Tibial nerve (tissue), 4 donors: ENCODE data around the gene OR13A1. TPM values are rescaled to one million over a fixed set of nuclear protein-coding genes. Genes with fewer than 3 reads are reported as not detected.
A peak's percentile ranks its signal among the peaks of the same experiment; 100 is the strongest.
"Not testable (repeated sequence)": the region's sequence is repeated elsewhere in the genome, so short reads cannot be mapped to it uniquely, and the experiment has no call there.

ENCODE experiments used
- DNase-seq, 2 donors: peaks; one replicate each; pipeline ENCODE4 v3.0.0-alpha.2; 2019; ENCODE audit warnings: low spot score in 2 of 2
- H3K27ac ChIP-seq, 4 donors: fragments of 200-600 bp; sonication (generic) in 3 of 4; one replicate each; pipeline ENCODE4 v1.5.1; 2017 to 2019; ENCODE audit warnings: mild to moderate bottlenecking in 1 of 4
- H3K27me3 ChIP-seq, 2 donors: fragments of 200-600 bp; sonication (generic) in 1 of 2; one replicate each; pipeline versions ENCODE4 v1.5.1 to v1.6.0; 2017 to 2019
- H3K36me3 ChIP-seq, 3 donors: fragments of 200-600 bp; sonication (generic); one replicate each; pipeline ENCODE4 v1.5.1; 2018 to 2019
- H3K4me1 ChIP-seq, 4 donors: fragments of 200-600 bp; sonication (generic) in 3 of 4; one replicate each; pipeline ENCODE4 v1.5.1; 2017 to 2019
- H3K4me3 ChIP-seq, 4 donors: fragments of 200-600 bp; sonication (generic) in 3 of 4; one replicate each; pipeline ENCODE4 v1.5.1; 2017 to 2019; ENCODE audit warnings: mild to moderate bottlenecking in 1 of 4, moderate library complexity in 1 of 4
- H3K9me3 ChIP-seq, 4 donors: fragments of 200-600 bp; sonication (generic) in 3 of 4; one replicate each; pipeline ENCODE4 v1.5.1; 2017 to 2019
- EP300 ChIP-seq, 2 donors: sonication (generic); formaldehyde crosslinking; IDR thresholded peaks; one replicate each; pipeline ENCODE4 v1.6.1; 2017; ENCODE audit warnings: antibody characterized with exemption in 2 of 2, mild to moderate bottlenecking in 1 of 2
- POLR2A ChIP-seq, 2 donors: fragments of 450-650 bp; IDR thresholded peaks; one replicate each; pipeline ENCODE4 v1.6.1; 2017; ENCODE audit warnings: antibody characterized with exemption in 2 of 2, mild to moderate bottlenecking in 2 of 2, moderate library complexity in 2 of 2
- WGBS, 2 donors: methylation state at CpG; one replicate each; pipeline ENCODE4 v1.1.5; 2018; 5-methylcytosine and 5-hydroxymethylcytosine counted together
- total RNA-seq, 4 donors: library from RNA; depleted of rRNA; stranded (reverse); fragments of >200 nt; gene quantifications; one replicate each; pipeline ENCODE4 v1.1.0, GENCODE V29; 2016
- TF ChIP-seq, protein P1 (sequence below), 5 experiments: fragments of 200-600 bp in 3 of 5; fragments of 450-650 bp in 2 of 5; sonication (generic) in 3 of 5; IDR thresholded peaks; one replicate each; pipeline ENCODE4 v1.5.1; 2016 to 2019; ENCODE audit warnings: antibody characterized with exemption in 5 of 5, mild to moderate bottlenecking in 3 of 5, moderate library complexity in 2 of 5

OR13A1 gene
- total RNA-seq, 4 donors from 2014 or later: not detected

DNA sequence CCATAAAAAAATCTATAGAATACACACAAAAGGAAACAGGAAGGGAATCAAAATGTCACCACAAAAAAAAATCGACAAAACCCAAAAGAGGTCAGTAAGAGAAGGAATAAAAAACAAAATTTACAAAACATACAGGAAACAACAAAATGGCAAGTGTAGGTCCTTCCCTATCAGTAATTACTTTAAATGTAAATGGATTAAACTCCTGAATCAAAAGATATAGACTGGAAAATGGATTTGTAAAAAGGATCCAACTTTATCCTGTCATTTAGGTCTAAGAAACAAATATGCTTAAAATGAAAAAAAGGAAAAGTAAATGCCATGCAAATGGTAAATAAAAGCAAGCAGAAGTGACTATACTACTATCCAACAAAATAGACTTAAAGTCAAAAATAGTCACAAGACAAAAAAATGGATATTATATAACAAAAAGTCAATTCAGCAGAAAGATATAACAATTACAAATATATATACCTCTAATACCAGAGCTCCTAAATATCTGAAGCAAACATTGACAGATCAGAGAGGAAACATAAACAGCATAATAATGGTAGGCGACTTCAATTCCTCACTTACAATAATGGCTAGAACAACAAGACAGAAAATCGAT is 2.0 kb downstream of the OR13A1 start:
- no peaks in the 10 kb centered on the region for H3K4me1 ChIP-seq
- H3K9me3 ChIP-seq: peaks cover 0 to 21% (median 0%) of the 10 kb centered on the region in 4 donors
- H3K27me3 ChIP-seq: no peaks in the 10 kb centered on the region
- no peak for DNase-seq
- WGBS, 2 donors: 88 to 92% methylated on average over 3 of the region's 3 CpGs
- H3K27ac ChIP-seq: no peak overlapping the region
- no peak overlapping the region for H3K4me3 ChIP-seq
- H3K36me3 ChIP-seq: no peaks in the 10 kb centered on the region
- TF ChIP-seq EP300 (IDR thresholded peaks at IDR 0.05) (no peak), POLR2A (IDR thresholded peaks at IDR 0.05) (no peak)
- TF ChIP-seq, protein P1, sequence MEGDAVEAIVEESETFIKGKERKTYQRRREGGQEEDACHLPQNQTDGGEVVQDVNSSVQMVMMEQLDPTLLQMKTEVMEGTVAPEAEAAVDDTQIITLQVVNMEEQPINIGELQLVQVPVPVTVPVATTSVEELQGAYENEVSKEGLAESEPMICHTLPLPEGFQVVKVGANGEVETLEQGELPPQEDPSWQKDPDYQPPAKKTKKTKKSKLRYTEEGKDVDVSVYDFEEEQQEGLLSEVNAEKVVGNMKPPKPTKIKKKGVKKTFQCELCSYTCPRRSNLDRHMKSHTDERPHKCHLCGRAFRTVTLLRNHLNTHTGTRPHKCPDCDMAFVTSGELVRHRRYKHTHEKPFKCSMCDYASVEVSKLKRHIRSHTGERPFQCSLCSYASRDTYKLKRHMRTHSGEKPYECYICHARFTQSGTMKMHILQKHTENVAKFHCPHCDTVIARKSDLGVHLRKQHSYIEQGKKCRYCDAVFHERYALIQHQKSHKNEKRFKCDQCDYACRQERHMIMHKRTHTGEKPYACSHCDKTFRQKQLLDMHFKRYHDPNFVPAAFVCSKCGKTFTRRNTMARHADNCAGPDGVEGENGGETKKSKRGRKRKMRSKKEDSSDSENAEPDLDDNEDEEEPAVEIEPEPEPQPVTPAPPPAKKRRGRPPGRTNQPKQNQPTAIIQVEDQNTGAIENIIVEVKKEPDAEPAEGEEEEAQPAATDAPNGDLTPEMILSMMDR (IDR thresholded peaks at IDR 0.05): no peak

DNA sequence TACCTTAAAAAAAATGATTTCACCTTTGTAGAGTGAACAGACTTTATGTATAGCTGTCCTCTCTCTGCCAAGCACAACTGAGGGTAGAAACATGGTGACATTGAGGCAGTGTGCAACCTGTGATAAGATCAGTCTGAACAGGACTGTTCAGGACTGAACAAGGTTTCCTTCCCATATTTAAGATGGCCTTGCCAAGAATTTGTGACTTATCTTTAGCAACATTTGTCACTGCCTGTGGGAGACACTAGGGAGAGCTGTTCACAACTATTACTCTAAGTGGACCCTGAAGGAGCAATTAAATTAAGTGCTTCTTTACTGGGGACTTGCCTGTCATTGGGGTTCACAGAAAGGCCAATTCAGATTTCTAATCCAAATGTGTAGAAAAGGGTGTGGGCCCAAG is 6.7 kb downstream of the OR13A1 start:
- Histone ChIP-seq H3K4me1 (no peaks in the 10 kb centered on the region), H3K9me3 (peaks cover 0 to 9% (median 0%) of the 10 kb centered on the region in 4 donors), H3K36me3 (no peaks in the 10 kb centered on the region), H3K27ac (no peak overlapping the region), H3K4me3 (no peak overlapping the region), H3K27me3 (no peaks in the 10 kb centered on the region)
- TF ChIP-seq EP300 (IDR thresholded peaks at IDR 0.05) (no peak), POLR2A (IDR thresholded peaks at IDR 0.05) (no peak)
- TF ChIP-seq, protein P1 (IDR thresholded peaks at IDR 0.05): no peak
- no peak for DNase-seq

DNA sequence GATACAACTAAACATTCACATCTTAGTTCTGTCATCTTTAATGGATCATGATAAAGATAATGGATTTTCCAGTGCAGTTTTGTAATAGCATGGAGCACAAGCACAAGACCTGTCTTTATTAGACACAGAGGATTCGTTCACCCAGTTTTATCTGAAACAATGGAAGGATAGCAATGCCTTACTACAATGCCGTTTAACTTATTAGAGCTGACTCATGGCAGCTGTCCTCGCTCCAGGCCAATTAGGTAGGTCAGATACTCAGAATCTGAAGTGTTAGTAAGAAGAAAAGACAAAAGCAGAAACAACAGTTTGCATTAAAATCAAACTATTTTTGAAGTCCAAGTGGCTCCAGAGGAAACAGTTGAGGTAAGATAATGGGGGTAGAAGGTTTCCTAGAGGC is 12.8 kb downstream of the OR13A1 start:
- Histone ChIP-seq H3K36me3 (no peaks in the 10 kb centered on the region), H3K4me1 (no peaks in the 10 kb centered on the region), H3K27me3 (no peaks in the 10 kb centered on the region), H3K27ac (no peak overlapping the region), H3K9me3 (no peaks in the 10 kb centered on the region), H3K4me3 (no peak overlapping the region)
- no peak for DNase-seq
- TF ChIP-seq, protein P1 (IDR thresholded peaks at IDR 0.05): no peak
- TF ChIP-seq POLR2A (IDR thresholded peaks at IDR 0.05) (no peak), EP300 (IDR thresholded peaks at IDR 0.05) (no peak)
- WGBS, 2 donors: 63 to 76% methylated on average over 3 of the region's 3 CpGs

DNA sequence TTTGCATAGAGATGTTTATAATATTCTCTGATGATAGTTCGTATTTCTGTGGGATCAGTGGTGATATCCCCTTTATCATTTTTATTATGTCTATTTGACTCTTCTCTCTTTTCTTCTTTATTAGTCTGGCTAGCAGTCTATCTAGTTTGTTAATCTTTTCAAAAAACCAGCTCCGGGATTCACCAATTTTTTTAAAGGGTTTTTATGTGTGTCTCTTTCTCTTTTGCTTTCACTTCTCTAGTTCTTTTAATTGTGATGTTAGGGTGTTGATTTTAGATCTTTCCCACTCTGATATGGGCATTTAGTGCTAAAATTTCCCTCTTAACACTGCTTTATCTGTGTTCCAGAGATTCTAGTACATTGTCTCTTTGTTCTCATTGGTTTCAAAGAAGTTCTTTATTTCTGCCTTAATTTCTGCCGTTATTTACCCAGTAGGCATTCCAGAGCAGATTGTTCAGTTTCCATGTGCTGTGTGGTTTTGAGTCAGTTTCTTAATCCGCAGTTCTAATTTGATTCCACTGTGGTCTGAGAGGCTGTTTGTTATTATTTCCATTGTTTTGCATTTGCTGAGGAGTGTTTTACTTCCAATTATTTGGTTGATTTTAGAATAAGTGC is 17.0 kb downstream of the OR13A1 start:
- not testable (repeated sequence) for H3K36me3 ChIP-seq, H3K9me3 ChIP-seq, H3K4me1 ChIP-seq, H3K27me3 ChIP-seq, DNase-seq
- Histone ChIP-seq H3K27ac (peak overlapping the region in 2 of 4 donors; percentile 30 to 52), H3K4me3 (peak overlapping the region in 2 of 4 donors; percentile 7 to 15)
- WGBS, 2 donors: 43 to 45% methylated on average over 3 to 4 of the region's 4 CpGs

DNA sequence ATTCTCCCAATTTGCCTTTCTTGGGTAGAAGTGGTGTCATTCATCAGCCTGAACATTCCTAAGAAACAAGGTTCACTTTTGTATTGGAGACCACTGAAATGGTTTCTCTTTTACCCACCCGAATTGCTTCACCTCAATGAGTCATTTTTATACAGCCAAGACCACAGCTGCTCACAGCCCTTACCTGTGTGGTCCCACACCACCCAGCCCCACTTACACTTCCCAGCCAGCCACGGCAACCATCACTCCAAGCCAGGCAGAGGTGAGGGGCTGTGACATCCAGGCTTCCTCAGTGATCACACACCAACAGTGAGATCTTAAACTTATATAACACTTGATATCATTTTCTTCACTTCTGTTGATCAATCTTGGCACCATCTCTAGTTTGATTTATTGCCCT is 20.7 kb downstream of the OR13A1 start:
- no peak for DNase-seq
- H3K36me3 ChIP-seq: no peaks in the 10 kb centered on the region
- 72 to 82% methylated on average over 2 of the region's 2 CpGs for WGBS, 2 donors
- H3K27me3 ChIP-seq: no peaks in the 10 kb centered on the region
- H3K27ac ChIP-seq: no peak overlapping the region
- TF ChIP-seq, protein P1 (IDR thresholded peaks at IDR 0.05): no peak
- TF ChIP-seq EP300 (IDR thresholded peaks at IDR 0.05) (no peak), POLR2A (IDR thresholded peaks at IDR 0.05) (no peak)
- H3K4me1 ChIP-seq: no peaks in the 10 kb centered on the region
- no peak overlapping the region for H3K4me3 ChIP-seq
- peaks cover 0 to 10% (median 0%) of the 10 kb centered on the region in 4 donors for H3K9me3 ChIP-seq
